ENCODE measurements around the gene LIPI.
"Not testable (repeated sequence)": the region's sequence is repeated elsewhere in the genome, so short reads cannot be mapped to it uniquely, and the experiment has no call there.

LIPI gene

GRCh38 chr21:14072761-14073535 is 137.8 kb downstream of the LIPI start:
- DNase-seq: no peak

- no peak for DNase-seq
Measured at GRCh38 chr21:14071902-14072734, 138.6 kb downstream of the LIPI start.

- DNase-seq: no peak
Measured at GRCh38 chr21:14070968-14071367, 139.8 kb downstream of the LIPI start.

GRCh38 chr21:14070049-14070893 is 140.5 kb downstream of the LIPI start:
- no peak for DNase-seq

- DNase-seq: no peak
Measured at GRCh38 chr21:14064296-14064645, 146.5 kb downstream of the LIPI start.

GRCh38 chr21:14063620-14064295 is 147.0 kb downstream of the LIPI start:
- not testable (repeated sequence) for DNase-seq

- DNase-seq: not testable (repeated sequence)
Measured at GRCh38 chr21:14062684-14063083, 148.1 kb downstream of the LIPI start.

GRCh38 chr21:14061820-14062219 is 148.9 kb downstream of the LIPI start:
- not testable (repeated sequence) for DNase-seq

- not testable (repeated sequence) for DNase-seq
Measured at GRCh38 chr21:14058995-14059627, 151.6 kb downstream of the LIPI start.
